ENCODE results near the gene SLC43A3. TPM values are rescaled to one million over a fixed set of nuclear protein-coding genes. Genes with fewer than 3 reads are reported as not detected.
"Not testable (repeated sequence)": the region's sequence is repeated elsewhere in the genome, so short reads cannot be mapped to it uniquely, and the experiment has no call there.

The SLC43A3 gene
- total RNA-seq, 2 experiments from 2014 or later: 41.3 to 62.1 TPM

- no peaks in the 10 kb centered on the region for H3K9me3 ChIP-seq (ENCODE audit: low read length)
- no peaks in the 10 kb centered on the region for H4K20me1 ChIP-seq (ENCODE audit: insufficient read depth, low read length)
- no peaks in the 10 kb centered on the region for H3K9me2 ChIP-seq (ENCODE audit: insufficient read depth, low read length)
- ChIA-PET CTCF (ENCODE audit: unreplicated experiment) (interaction anchor here (0.6 kb wide), 1 partner anchor 37 kb away, joined by 3 read pairs; no protein-coding TSS in a partner anchor), POLR2A (interaction anchor here (1.2 kb wide), 1 partner anchor 373 kb away, joined by 3 read pairs; no protein-coding TSS in a partner anchor)
- no peaks in the 10 kb centered on the region for H3K79me2 ChIP-seq (ENCODE audit: insufficient read depth, low read depth, low read length)
- H3K36me3 ChIP-seq (ENCODE audit: insufficient read depth, low read length): no peaks in the 10 kb centered on the region
- H3K27ac ChIP-seq (ENCODE audit: low read depth, low read length, poor library complexity, severe bottlenecking): no peak overlapping the region
- H3K4me1 ChIP-seq (ENCODE audit: insufficient read depth, low read length, poor library complexity, severe bottlenecking): no peaks in the 10 kb centered on the region
- H3K4me2 ChIP-seq (ENCODE audit: low read length): no peak overlapping the region
- no peak for DNase-seq (ENCODE audit: low spot score)
- BruUV-seq (replicated peaks): no TSS peak
- no peak overlapping the region for H3K4me3 ChIP-seq (ENCODE audit: low read depth, low read length, poor library complexity, severe bottlenecking)
- TF ChIP-seq EZH2phosphoT487 (IDR thresholded peaks at IDR 0.05; ENCODE audit: borderline replicate concordance, low read depth, low read length) (no peak), CTCF (conservative IDR thresholded peaks at IDR 0.05; ENCODE audit: low read length) (no peak)
- H2AFZ ChIP-seq (ENCODE audit: low read length): no peak overlapping the region
- intact Hi-C loops (cut with micrococcal nuclease; ENCODE audit: unreplicated experiment): no loop called here
Observed at GRCh38 chr11:57363131-57364080, 63.5 kb downstream of the SLC43A3 start.

GRCh38 chr11:57361926-57362325, 65.0 kb downstream of the SLC43A3 start:
- no peaks in the 10 kb centered on the region for H3K9me2 ChIP-seq (ENCODE audit: insufficient read depth, low read length)
- no peaks in the 10 kb centered on the region for H4K20me1 ChIP-seq (ENCODE audit: insufficient read depth, low read length)
- DNase-seq (ENCODE audit: low spot score): no peak
- H3K4me3 ChIP-seq (ENCODE audit: low read depth, low read length, poor library complexity, severe bottlenecking): no peak overlapping the region
- POLR2A ChIA-PET: interaction anchor here (1.2 kb wide), 1 partner anchor 375 kb away, joined by 3 read pairs; no protein-coding TSS in a partner anchor
- CTCF ChIA-PET (ENCODE audit: unreplicated experiment): interaction anchor here (0.6 kb wide), 1 partner anchor 1905 kb away, joined by 4 read pairs; no protein-coding TSS in a partner anchor
- H3K27ac ChIP-seq (ENCODE audit: low read depth, low read length, poor library complexity, severe bottlenecking): no peak overlapping the region
- no peaks in the 10 kb centered on the region for H3K36me3 ChIP-seq (ENCODE audit: insufficient read depth, low read length)
- BruUV-seq (replicated peaks): no TSS peak
- intact Hi-C loops (cut with micrococcal nuclease; ENCODE audit: unreplicated experiment): no loop called here
- H2AFZ ChIP-seq (ENCODE audit: low read length): no peak overlapping the region
- no peaks in the 10 kb centered on the region for H3K9me3 ChIP-seq (ENCODE audit: low read length)
- H3K4me2 ChIP-seq (ENCODE audit: low read length): no peak overlapping the region
- TF ChIP-seq CTCF (conservative IDR thresholded peaks at IDR 0.05; ENCODE audit: low read length) (no peak), EZH2phosphoT487 (IDR thresholded peaks at IDR 0.05; ENCODE audit: borderline replicate concordance, low read depth, low read length) (no peak)
- H3K79me2 ChIP-seq (ENCODE audit: insufficient read depth, low read depth, low read length): no peaks in the 10 kb centered on the region
- no peaks in the 10 kb centered on the region for H3K4me1 ChIP-seq (ENCODE audit: insufficient read depth, low read length, poor library complexity, severe bottlenecking)

- H3K4me2 ChIP-seq (ENCODE audit: low read length); H4K20me1 ChIP-seq (ENCODE audit: insufficient read depth, low read length); DNase-seq (ENCODE audit: low spot score); intact Hi-C loops (cut with micrococcal nuclease; ENCODE audit: unreplicated experiment); H3K9me2 ChIP-seq (ENCODE audit: insufficient read depth, low read length); H3K27ac ChIP-seq (ENCODE audit: low read depth, low read length, poor library complexity, severe bottlenecking); H3K79me2 ChIP-seq (ENCODE audit: insufficient read depth, low read depth, low read length); BruUV-seq (replicated peaks); H3K4me3 ChIP-seq (ENCODE audit: low read depth, low read length, poor library complexity, severe bottlenecking); H2AFZ ChIP-seq (ENCODE audit: low read length); CTCF ChIA-PET (ENCODE audit: unreplicated experiment); H3K9me3 ChIP-seq (ENCODE audit: low read length); H3K36me3 ChIP-seq (ENCODE audit: insufficient read depth, low read length); H3K4me1 ChIP-seq (ENCODE audit: insufficient read depth, low read length, poor library complexity, severe bottlenecking): not testable (repeated sequence)
- POLR2A ChIA-PET: interaction anchor here (0.6 kb wide), 1 partner anchor 24 kb away, joined by 6 read pairs; no protein-coding TSS in a partner anchor
Observed at GRCh38 chr11:57361420-57361819, 65.5 kb downstream of the SLC43A3 start.
